ENCODE results near the gene ANO4.

GRCh38 chr12:101051901-101052550, 257.4 kb downstream of the ANO4 start:
- TF ChIP-seq, protein P1, sequence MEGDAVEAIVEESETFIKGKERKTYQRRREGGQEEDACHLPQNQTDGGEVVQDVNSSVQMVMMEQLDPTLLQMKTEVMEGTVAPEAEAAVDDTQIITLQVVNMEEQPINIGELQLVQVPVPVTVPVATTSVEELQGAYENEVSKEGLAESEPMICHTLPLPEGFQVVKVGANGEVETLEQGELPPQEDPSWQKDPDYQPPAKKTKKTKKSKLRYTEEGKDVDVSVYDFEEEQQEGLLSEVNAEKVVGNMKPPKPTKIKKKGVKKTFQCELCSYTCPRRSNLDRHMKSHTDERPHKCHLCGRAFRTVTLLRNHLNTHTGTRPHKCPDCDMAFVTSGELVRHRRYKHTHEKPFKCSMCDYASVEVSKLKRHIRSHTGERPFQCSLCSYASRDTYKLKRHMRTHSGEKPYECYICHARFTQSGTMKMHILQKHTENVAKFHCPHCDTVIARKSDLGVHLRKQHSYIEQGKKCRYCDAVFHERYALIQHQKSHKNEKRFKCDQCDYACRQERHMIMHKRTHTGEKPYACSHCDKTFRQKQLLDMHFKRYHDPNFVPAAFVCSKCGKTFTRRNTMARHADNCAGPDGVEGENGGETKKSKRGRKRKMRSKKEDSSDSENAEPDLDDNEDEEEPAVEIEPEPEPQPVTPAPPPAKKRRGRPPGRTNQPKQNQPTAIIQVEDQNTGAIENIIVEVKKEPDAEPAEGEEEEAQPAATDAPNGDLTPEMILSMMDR (IDR thresholded peaks at IDR 0.05; ENCODE audit: insufficient read depth, low read length), result no peak
- no peak for TF ChIP-seq GABPA (IDR thresholded peaks at IDR 0.05; ENCODE audit: low read depth)

All from HL-60 (cell line).